Stimulated activated naive B cell treated with anti-CD40 and anti-IgM and Interleukin-4, amounts not matched to agents 10 μg/mL and 1 μg/mL and 100 μg/mL, for 72 hours (primary cell): ENCODE measurements around the gene CUL1.

ENCODE experiments used
- ATAC-seq, 2 donors: fragments of 150-1000 bp; cut with Tn5 transposase; replicated peaks; 2 replicates each; pipeline ENCODE4 v1.10.0; 2021; ENCODE audit warnings: moderate library complexity in 1 of 2
- DNase-seq: peaks from one replicate; pipeline ENCODE4 v3.0.0; 2021
- H3K27ac Mint-ChIP-seq: one replicate; pipeline ENCODE4 v1.8.0; 2022; ENCODE audit warnings: mild to moderate bottlenecking, mixed read lengths
- H3K27me3 Mint-ChIP-seq, 2 donors: one replicate each; pipeline ENCODE4 v1.8.0; 2022; ENCODE audit warnings: mixed read lengths in 2 of 2
- H3K36me3 Mint-ChIP-seq, 2 donors: one replicate each; pipeline ENCODE4 v1.8.0; 2022; ENCODE audit warnings: mixed read lengths in 2 of 2, mild to moderate bottlenecking in 1 of 2
- H3K4me1 Mint-ChIP-seq, 2 donors: one replicate each; pipeline ENCODE4 v1.8.0; 2022; ENCODE audit warnings: mixed read lengths in 2 of 2, mild to moderate bottlenecking in 1 of 2
- H3K4me3 Mint-ChIP-seq, 2 donors: one replicate each; pipeline ENCODE4 v1.8.0; 2022; ENCODE audit warnings: mild to moderate bottlenecking in 2 of 2, mixed read lengths in 2 of 2, moderate library complexity in 1 of 2
- H3K9me3 Mint-ChIP-seq, 2 donors: one replicate each; pipeline ENCODE4 v1.8.0; 2022; ENCODE audit warnings: mixed read lengths in 2 of 2, mild to moderate bottlenecking in 1 of 2

CUL1 gene

GRCh38 chr7:148782757-148783456 is 84.2 kb downstream of the CUL1 start:
- Mint-ChIP-seq H3K9me3 (no peaks in the 10 kb centered on the region), H3K27ac (no peak overlapping the region), H3K4me3 (no peak overlapping the region), H3K4me1 (peaks cover 0 to 2% of the 10 kb centered on the region in 2 donors), H3K36me3 (peaks cover 36 to 56% of the 10 kb centered on the region in 2 donors), H3K27me3 (no peaks in the 10 kb centered on the region)
- DNase-seq = no peak
- no peak for ATAC-seq

GRCh38 chr7:148783801-148784527 is 85.3 kb downstream of the CUL1 start:
- peaks cover 41 to 56% of the 10 kb centered on the region in 2 donors for H3K36me3 Mint-ChIP-seq
- no peak for DNase-seq

GRCh38 chr7:148787571-148788295 is 89.0 kb downstream of the CUL1 start:
- no peak for DNase-seq
- H3K27me3 Mint-ChIP-seq = no peaks in the 10 kb centered on the region
- H3K36me3 Mint-ChIP-seq = peaks cover 41 to 62% of the 10 kb centered on the region in 2 donors
- no peak for ATAC-seq
- H3K4me1 Mint-ChIP-seq = peaks cover 0 to 2% of the 10 kb centered on the region in 2 donors
- H3K9me3 Mint-ChIP-seq = no peaks in the 10 kb centered on the region
- no peak overlapping the region for H3K27ac Mint-ChIP-seq
- H3K4me3 Mint-ChIP-seq = no peak overlapping the region

More at GRCh38 chr7:148783801-148784527, 85.3 kb downstream of the CUL1 start:
- Mint-ChIP-seq H3K4me3 (no peak overlapping the region), H3K9me3 (no peaks in the 10 kb centered on the region), H3K4me1 (peaks cover 0 to 2% of the 10 kb centered on the region in 2 donors), H3K27ac (no peak overlapping the region), H3K27me3 (no peaks in the 10 kb centered on the region)
- no peak for ATAC-seq

- H3K27me3 Mint-ChIP-seq = no peaks in the 10 kb centered on the region
- DNase-seq = no peak
- peak overlapping the region; percentile 1 for H3K27ac Mint-ChIP-seq
- peaks cover 0 to 4% of the 10 kb centered on the region in 2 donors for H3K4me1 Mint-ChIP-seq
- ATAC-seq = no peak
- no peak overlapping the region for H3K4me3 Mint-ChIP-seq
- peaks cover 44 to 68% of the 10 kb centered on the region in 2 donors for H3K36me3 Mint-ChIP-seq
- H3K9me3 Mint-ChIP-seq = no peaks in the 10 kb centered on the region
Measured at GRCh38 chr7:148789220-148789619, 90.5 kb downstream of the CUL1 start.

GRCh38 chr7:148790131-148790726 is 91.5 kb downstream of the CUL1 start:
- Mint-ChIP-seq H3K36me3 (peaks cover 48 to 70% of the 10 kb centered on the region in 2 donors), H3K9me3 (no peaks in the 10 kb centered on the region), H3K4me3 (no peak overlapping the region), H3K27me3 (no peaks in the 10 kb centered on the region), H3K4me1 (peaks cover 0 to 4% of the 10 kb centered on the region in 2 donors), H3K27ac (no peak overlapping the region)
- DNase-seq (no peak), ATAC-seq (no peak)

- Mint-ChIP-seq H3K27me3 (no peaks in the 10 kb centered on the region), H3K36me3 (peaks cover 50 to 68% of the 10 kb centered on the region in 2 donors), H3K27ac (no peak overlapping the region), H3K4me3 (no peak overlapping the region), H3K9me3 (no peaks in the 10 kb centered on the region), H3K4me1 (peaks cover 0 to 2% of the 10 kb centered on the region in 2 donors)
- ATAC-seq (no peak), DNase-seq (no peak)
Measured at GRCh38 chr7:148790850-148791249, 92.1 kb downstream of the CUL1 start.

- ATAC-seq = no peak
- no peak overlapping the region for H3K4me3 Mint-ChIP-seq
- H3K27me3 Mint-ChIP-seq = no peaks in the 10 kb centered on the region
- H3K27ac Mint-ChIP-seq = no peak overlapping the region
- peaks cover 49 to 75% of the 10 kb centered on the region in 2 donors for H3K36me3 Mint-ChIP-seq
- peaks cover 0 to 2% of the 10 kb centered on the region in 2 donors for H3K4me1 Mint-ChIP-seq
- H3K9me3 Mint-ChIP-seq = no peaks in the 10 kb centered on the region
- no peak for DNase-seq
Measured at GRCh38 chr7:148791546-148791945, 92.8 kb downstream of the CUL1 start.

- DNase-seq (no peak), ATAC-seq (no peak)
- no peaks in the 10 kb centered on the region for H3K27me3 Mint-ChIP-seq
- no peaks in the 10 kb centered on the region for H3K9me3 Mint-ChIP-seq
- peak overlapping the region; percentile 59 for H3K27ac Mint-ChIP-seq
- peaks cover 44 to 71% of the 10 kb centered on the region in 2 donors for H3K36me3 Mint-ChIP-seq
- H3K4me1 Mint-ChIP-seq = peaks cover 0 to 2% of the 10 kb centered on the region in 2 donors
- H3K4me3 Mint-ChIP-seq = no peak overlapping the region
Measured at GRCh38 chr7:148793590-148793989, 94.9 kb downstream of the CUL1 start.

- DNase-seq (no peak), ATAC-seq (no peak)
- no peak overlapping the region for H3K27ac Mint-ChIP-seq
- no peak overlapping the region for H3K4me3 Mint-ChIP-seq
- no peaks in the 10 kb centered on the region for H3K27me3 Mint-ChIP-seq
- no peaks in the 10 kb centered on the region for H3K9me3 Mint-ChIP-seq
- peaks cover 0 to 2% of the 10 kb centered on the region in 2 donors for H3K4me1 Mint-ChIP-seq
- H3K36me3 Mint-ChIP-seq = peaks cover 44 to 71% of the 10 kb centered on the region in 2 donors
Measured at GRCh38 chr7:148794476-148794875, 95.8 kb downstream of the CUL1 start.

- Mint-ChIP-seq H3K4me3 (no peak overlapping the region), H3K4me1 (peaks cover 2 to 10% of the 10 kb centered on the region in 2 donors), H3K9me3 (no peaks in the 10 kb centered on the region), H3K27ac (no peak overlapping the region), H3K36me3 (peaks cover 52 to 76% of the 10 kb centered on the region in 2 donors), H3K27me3 (no peaks in the 10 kb centered on the region)
- DNase-seq (no peak), ATAC-seq (no peak)
Measured at GRCh38 chr7:148796841-148797240, 98.1 kb downstream of the CUL1 start.

GRCh38 chr7:148799893-148800555 is 101.3 kb downstream of the CUL1 start:
- H3K27me3 Mint-ChIP-seq = no peaks in the 10 kb centered on the region
- ATAC-seq (no peak), DNase-seq (no peak)
- no peak overlapping the region for H3K4me3 Mint-ChIP-seq
- peaks cover 0 to 10% of the 10 kb centered on the region in 2 donors for H3K4me1 Mint-ChIP-seq
- H3K36me3 Mint-ChIP-seq = peaks cover 50 to 74% of the 10 kb centered on the region in 2 donors
- no peaks in the 10 kb centered on the region for H3K9me3 Mint-ChIP-seq
- peak overlapping the region; percentile 62 for H3K27ac Mint-ChIP-seq

GRCh38 chr7:148800677-148801076 is 102.0 kb downstream of the CUL1 start:
- H3K27me3 Mint-ChIP-seq = no peaks in the 10 kb centered on the region
- no peak overlapping the region for H3K4me3 Mint-ChIP-seq
- no peaks in the 10 kb centered on the region for H3K9me3 Mint-ChIP-seq
- ATAC-seq = no peak
- DNase-seq = no peak
- peaks cover 0 to 10% of the 10 kb centered on the region in 2 donors for H3K4me1 Mint-ChIP-seq
- H3K36me3 Mint-ChIP-seq = peaks cover 50 to 76% of the 10 kb centered on the region in 2 donors
- no peak overlapping the region for H3K27ac Mint-ChIP-seq

- no peak for DNase-seq
- H3K27ac Mint-ChIP-seq = peak overlapping the region; percentile 31
- peaks cover 53 to 76% of the 10 kb centered on the region in 2 donors for H3K36me3 Mint-ChIP-seq
- peaks cover 0 to 10% of the 10 kb centered on the region in 2 donors for H3K4me1 Mint-ChIP-seq
- ATAC-seq = no peak
- peak overlapping the region in 1 of 2 donors; percentile 20 for H3K4me3 Mint-ChIP-seq
- H3K9me3 Mint-ChIP-seq = no peaks in the 10 kb centered on the region
- no peaks in the 10 kb centered on the region for H3K27me3 Mint-ChIP-seq
Measured at GRCh38 chr7:148802101-148802493, 103.4 kb downstream of the CUL1 start.
